Kasumi-1 (cell line): Measurements from ENCODE around the gene MAL.
"Not testable (repeated sequence)": the region's sequence is repeated elsewhere in the genome, so short reads cannot be mapped to it uniquely, and the experiment has no call there.

Experiments
- DNase-seq, 2 experiments: peaks; one replicate each; lab custom pipeline; 2025; lab: John Stamatoyannopoulos, UW

Gene MAL

DNA sequence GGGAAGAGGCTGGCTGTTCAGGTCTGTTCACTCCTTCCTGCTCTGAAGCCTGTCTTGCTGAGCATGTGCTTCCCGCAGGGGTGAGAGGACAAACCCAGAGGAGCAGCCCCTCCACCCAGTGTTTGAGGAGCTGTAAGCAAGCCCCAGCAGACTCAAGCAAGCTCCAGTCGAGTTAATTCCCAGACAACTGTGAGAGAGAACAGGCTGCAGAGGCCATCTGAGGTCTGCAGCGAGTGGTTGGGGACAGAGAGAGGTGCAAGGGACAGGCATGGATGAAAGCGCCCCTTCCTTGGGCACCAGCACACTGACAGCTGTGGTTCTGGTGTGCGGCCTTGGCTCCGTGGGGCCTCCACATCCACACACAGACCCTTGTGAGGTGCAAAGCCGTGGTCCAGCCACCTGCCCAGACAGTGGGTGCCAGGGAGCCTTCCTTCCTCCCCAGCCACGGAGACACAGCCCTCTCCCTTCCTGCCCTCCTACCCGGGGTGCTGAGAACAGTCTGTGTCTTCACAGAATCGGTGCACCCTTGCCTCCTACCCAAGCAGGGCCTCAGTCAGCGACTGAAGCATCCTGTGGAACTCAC lies 36.2 kb downstream of the MAL start:
- no peak for DNase-seq

DNA sequence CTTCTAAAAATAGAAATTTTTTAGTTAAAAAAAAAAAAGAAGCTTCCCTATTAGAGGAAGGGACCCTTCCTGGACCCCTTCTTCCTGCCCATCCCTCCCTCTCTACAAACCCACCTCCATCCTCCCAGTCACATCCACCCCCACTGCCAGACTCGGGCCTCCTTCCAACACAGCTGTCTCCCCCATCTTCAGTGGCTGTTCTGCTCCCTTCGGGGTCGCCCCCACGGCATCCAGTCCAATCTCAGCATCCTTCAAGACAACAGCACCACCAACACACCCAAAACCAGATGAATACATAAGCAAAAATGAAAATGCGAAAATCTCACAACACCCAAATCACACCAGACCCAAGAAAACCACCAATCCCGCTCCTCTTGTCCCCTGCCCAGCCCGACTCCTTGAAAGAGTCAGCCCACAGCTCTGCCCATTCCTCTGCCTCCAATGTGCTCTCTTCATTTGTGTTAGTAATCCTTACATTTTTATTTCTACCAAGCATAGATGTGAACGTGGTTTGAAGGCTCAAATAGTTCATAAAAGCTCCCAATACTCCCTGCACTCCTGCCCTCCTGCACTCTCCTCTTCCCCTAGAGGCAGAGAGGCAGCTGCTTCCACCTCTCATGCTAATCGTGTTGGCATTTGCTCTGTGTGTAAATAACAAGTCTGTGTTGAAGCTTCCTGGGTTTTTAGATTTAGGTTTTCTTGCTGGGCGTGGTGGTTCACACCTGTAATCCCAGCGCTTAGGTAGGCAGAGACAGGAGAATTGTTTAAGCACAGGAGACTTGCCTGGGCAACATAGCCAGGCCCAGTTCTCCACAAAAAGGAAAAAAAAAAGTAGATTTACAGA lies 37.0 kb downstream of the MAL start:
- no peak for DNase-seq

DNA sequence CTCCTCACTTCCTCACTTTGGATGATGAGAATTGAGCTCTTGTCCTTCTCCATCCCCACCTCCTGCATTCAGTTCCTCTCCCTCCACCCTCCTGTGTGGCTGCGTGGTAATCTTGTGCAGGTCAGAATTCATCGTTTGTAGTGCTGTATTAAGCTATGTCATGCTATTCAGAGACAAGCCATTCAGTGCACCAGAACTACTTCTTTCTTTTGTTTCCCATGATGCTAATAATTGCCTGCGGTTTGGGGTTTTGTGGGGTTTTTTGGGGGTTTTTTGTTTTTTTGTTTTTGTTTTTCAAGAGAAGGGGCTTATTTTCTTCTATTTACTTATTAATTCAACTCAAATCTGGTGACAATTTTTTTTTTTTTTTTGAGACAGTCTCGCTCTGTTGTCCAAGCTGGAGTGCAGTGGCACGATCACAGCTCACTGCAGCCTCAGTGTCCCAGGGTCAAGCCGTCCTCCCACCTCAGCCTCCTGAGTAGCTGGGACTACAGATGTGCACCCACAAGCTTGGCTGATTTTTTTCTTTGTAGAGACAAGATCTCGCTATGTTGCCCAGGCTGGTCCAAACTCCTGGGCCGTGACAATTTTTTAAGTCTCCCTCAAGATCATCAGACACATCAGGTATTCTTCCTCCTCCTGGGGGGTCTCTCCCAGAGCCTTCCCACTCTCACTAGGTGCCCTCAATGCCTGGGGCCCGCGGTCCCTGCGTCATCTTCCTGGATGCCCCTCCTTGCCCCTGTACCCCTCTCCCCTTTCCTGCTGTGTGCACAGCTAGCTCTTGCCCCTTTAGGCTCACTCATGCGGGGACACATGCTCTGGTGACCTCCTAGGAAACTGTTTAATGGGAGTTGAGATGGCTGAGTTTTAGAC lies 37.8 kb downstream of the MAL start:
- DNase-seq: no peak

DNA sequence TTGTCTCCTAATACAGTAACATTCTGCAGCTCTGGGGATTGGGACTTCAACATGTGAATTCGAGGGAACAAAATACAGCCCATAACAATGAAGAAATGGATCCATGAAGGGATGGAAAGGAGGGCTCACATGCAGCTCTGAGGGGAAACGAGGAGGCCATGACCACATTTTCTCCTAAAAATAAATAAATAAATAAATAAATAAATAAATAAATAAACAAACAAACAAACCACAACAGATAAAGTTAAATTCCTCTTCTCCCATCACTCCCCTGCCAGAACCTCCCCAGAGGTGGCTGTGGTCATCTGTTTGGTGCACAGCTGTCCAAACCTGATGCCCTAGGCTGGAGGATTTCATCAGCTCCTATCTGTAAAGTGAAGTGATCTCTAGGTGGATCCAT lies 42.7 kb downstream of the MAL start:
- DNase-seq: no peak

DNA sequence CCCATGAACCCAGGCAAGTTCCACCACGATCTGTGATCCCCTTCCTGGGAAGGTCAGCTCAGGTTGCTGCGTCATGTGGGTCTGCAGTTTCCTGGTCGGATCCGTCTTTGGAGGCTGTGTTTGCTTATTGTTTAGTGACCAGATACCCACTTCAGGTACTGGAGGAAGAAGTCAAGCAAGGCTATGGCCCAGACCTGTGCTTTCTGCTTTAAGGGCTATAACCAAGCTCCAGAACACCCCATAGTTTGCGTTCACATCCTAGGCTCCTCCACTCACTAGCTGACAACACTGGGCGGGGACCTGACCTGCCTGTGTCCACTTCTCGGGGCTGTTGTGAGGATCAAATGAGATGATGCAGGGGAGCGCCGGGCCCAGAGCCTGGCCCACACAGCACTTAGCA lies 44.0 kb downstream of the MAL start:
- DNase-seq: no peak

DNA sequence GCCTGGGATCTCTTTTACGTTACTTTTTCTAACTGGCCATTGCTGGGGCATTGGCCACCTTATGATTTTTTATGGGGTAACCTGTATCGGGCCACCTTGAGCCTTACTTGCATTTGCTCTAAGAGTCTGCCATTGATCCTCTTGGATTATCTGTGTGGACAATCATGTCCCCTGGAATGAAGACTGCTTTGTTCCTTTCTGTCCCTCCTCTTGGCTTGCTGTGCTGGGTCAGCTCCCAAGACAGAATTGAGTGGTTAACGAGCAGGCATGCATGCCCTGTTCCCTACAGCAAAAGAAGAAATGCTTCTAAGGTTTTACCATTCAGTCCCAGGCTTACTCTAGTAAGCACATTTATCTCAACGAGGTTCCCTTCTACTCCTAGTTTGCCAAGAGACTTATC lies 46.3 kb downstream of the MAL start:
- no peak for DNase-seq

DNA sequence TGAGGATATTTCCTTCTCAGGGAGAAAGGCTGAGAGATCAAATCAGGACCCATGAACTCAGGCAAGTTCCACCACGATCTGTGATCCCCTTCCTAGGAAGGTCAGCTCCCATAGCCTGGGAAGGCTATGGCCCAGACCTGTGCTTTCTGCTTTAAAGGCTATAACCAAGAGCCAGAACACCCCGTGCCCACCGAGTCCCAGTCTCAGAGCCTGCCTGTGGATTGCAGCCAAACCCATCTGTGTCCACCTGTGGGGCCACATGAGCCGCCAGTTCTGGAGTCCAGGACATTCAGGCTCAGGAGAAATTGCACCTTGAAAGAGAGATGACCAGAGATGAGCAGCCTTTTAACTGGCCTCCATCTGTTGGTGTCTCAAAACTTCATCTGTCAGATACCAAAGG lies 46.9 kb downstream of the MAL start:
- no peak for DNase-seq

DNA sequence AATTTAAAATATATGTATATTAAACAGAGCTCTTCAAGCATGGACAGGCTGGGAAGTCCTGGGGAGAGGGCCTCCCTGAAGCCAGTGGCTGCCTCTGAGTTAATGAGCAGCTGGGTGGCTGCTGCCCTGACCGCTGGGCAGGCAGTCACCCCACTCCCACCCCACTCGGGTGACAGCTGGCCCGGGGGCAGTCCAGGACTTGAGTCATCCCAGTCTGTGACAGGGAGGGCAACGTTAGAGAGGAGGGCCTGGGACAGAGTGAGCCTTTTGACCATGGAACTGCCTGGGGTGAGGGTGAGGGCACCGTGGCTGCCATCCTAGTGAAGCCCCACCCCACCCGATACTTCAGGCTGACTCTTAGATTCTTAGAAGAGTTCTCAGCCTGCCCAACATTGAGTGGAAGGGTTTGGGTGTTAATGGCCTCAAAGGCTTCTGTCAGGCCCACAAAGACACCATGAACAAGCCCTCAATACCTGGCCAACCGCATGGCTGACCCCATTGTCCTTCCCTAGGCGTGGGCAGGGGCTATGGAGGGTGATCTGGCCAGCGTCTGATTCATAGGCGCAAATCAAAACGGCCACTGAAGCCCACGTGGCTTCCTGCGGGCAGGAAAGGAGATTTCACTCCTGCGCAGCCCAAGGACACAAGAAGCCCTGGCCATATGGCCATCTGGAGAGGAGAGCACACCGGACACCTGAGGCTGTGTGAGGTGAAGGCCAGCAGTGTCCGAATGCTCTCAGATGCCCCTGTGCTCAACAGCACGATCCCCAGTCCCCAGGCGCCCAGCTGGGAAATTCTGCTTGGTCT lies 48.6 kb downstream of the MAL start:
- no peak for DNase-seq

DNA sequence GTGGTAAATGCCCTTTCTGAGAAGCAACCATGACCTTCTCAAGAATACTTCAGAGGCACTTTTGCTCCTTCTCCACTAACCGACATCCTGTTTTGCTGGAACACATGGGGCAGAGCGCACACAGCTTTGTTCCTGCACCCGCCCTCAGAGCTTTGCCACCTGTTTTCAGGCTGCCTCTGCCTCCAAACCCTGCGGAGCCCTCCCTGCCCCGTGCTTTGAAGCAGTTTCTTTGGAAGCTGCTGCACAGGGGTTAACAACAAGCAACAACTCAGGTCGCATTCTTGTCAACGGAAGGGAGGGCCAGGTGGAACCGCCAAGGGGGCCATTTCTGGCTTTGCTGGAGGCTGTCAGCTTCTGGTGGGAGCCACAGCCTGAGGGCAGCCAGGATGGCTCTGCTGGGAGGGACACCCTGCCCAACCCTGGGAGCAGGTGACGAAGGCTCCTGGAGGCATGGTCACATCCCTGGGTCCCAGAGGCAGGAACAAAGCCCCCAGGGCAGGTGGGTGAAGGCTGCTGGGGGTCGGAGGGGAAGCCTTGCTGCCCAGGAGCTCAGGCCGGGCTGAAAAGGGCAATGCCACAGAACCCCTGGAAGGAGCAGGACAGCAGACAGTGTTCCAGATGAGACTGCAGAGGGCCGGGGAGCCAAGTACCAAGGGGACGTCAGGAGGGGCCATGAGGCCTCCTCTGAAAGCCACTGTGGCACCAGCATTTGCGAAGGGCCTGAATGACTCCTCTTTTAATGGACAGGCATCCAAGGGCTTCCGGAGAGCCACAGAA lies 49.3 kb downstream of the MAL start:
- no peak for DNase-seq

DNA sequence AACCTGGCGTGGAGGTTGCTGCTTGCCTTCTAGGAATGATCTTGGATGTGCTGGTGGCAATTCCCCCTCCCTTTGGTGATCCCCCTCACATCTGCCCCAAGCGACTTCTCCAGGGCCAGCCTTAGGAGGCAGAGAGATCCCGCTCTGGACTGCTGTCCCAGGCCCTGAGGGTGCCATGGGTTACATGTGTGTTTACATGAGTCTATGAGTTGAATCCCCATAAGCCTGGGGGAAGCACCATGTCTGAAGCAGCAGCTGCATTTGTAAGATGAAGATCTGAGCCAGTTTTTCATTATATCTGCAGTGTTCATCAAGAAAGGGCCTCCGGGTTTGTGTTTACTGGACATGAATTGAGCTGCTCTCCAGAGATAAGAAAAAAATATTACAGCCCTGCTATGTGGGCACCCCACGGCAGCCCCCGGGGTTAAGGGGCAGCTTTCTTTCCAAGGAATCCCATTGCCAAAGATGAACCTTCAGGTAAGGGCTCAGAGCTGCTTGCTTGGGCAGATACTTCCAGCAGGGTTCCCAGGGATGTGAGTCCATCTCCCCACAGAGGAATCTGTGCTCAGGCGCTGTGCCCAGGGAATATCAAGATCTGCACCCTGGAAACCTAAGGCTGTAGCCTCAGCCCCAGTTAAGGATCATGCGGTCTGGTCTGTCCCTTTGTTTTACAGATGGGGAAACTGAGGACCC lies 50.1 kb downstream of the MAL start:
- DNase-seq: no peak

DNA sequence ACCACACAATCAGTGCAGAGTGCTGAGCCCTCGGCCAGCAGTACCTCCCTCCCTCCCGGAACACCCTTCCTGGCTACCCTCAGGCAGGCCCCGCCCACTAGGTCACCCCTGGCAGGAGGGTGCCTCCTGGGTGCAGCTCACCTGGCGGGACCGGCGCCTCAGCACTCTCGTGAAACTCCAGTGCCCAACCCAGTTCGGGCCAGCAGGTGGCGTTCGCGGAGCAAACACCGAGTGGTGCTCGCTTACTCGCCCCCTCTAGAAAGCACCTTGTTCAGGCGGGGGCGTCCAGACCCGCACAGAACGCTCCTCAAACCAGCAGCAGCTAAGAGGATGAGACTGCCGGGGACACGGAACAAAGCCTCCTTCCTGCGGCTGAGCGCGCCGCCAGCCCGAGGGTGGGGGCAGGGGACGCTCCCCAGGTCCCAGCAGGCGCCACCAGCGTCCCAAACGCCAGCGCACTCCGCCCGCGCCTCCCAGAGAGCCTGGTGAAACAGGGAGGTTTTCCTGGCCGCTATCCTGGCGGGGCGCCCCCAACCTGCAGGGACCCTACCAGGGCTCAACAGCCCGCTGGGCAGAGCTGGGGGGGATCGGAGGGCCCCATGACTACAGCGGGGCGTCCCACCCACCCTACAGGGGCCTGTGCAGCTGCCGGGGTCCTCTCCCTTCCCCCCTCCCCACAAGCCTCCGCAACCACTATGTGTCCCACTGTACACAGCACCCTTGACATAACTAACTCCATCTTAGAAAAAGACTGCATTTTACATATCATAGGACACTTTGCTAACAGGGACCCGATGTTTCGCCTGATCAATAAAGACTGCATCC lies 51.4 kb downstream of the MAL start:
- DNase-seq: peak; percentile 37 to 58

DNA sequence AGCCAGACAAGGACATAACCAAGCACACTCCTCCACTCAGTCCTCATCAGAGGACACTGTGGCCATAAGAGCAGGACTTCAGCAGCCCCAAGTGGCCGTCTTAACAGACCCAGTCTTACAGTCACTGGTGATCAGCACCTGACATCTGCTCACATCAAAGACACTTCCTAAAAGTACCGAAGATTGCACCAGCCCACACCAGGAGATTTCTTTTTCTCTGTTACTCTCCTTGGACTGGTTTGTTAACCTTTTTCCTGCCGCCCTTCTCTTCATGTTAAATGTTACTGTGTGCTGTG lies 52.0 kb downstream of the MAL start:
- DNase-seq: no peak

DNA sequence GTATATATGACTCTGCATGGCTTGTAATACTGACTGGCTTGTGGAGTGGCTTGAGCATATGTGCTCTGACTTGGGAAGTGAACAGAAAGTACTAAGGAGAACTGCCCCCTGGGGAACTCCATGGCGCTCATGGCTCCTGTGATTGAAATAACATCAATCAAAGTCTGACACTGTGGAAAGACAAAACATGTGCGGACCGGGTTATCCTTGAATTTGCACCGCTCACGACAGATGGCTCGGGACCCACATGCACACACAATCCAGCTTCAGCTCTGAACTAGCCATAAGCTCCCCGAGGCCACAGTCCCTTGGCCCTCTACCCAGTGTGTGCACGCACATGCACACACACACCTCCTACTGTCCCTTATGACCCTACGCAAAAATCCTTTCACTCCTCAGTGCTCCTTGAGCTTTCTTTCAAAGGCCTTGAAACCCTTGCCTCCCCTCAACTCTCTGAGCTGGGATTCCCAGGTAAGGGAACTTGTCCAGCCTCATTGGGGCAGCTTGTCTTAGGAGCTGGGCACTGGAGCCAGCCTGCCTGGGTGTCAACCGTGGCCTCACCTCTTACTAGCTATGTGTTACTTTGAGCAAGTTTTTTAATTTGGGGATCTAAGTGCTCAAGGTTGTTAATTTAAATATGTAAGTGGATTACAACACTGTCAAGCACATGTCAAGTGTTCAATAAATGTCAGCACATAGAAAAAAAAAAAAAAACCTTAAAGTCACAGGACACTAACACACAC lies 52.5 kb downstream of the MAL start:
- DNase-seq: no peak

DNA sequence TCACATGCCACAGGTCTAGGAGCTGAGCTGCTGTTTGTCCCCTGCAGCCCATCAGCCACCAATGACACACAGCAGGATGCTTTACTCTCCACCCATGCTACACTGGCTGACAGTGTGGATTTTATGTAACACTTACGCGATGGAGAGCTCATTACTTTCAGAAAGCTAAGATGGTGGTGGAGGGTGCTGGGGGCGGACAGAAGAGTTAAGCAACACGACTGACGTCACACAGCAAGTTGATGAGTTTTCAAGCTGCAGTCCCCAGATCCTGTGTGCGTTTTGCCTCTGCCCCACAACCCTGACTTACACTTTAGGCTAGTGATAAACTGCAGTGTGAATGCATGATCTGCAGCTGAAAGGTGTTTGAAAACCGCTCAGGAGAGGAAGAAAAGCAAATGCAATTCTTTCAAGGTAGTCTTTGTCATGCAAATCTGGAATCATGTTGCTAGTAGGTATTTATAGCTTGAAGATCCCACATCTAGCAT lies 53.7 kb downstream of the MAL start:
- no peak for DNase-seq

DNA sequence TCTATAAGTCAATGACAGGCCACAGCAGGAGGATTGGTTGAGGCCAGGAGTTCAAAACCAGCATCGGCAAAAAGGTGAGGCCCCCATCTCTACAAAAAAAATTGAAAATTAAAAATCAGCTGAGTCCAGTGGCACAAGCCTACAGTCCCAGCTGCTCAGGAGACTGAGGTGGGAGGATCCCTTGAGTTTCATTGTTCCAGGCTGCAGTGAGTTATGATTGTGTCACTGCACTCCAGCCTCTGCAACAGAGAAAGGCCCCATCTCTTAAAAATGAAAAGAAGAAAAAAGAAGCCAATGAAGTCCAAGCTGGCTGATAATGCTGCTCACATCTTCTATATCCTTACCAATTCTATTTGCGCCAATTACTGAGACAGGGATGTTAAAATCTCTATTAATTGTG lies 57.0 kb downstream of the MAL start:
- DNase-seq: no peak

DNA sequence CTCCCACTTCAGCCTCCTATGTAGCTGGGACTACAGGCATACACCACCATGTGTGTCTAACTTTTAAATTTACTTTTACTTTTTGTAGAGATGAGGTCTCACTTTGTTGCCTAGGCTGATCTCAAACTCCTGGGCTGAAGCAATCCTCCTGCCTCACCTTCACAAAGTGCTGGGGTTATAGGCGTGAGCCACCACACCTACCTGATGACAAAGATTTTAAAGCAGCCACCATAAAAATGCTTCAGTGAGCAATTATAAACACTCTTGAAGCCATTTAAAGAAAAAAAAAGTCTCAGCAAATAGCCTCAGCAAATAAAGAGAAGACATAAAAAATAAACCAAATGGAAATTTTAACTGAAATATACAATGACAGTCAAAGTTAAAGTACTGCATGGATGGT lies 60.5 kb downstream of the MAL start:
- DNase-seq: no peak

DNA sequence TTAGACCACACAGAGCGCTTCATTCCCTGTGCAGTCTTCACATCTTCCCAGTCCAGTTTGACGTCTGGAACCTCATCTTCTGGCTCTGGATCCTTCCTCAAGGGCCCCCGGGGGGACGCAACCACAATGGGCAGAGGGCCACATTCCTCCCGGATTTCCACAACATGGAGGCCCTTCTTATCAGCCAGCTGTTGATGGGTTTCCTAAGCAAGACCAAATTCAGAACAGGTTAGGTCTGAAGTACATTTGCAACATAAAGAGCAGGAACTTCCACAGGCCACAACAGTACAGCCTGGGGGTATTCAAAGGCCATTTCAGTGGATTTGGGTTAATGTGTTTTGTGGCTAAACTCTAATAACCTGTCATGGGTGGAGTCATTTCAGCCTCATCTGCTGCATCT lies 61.9 kb downstream of the MAL start:
- DNase-seq: no peak

DNA sequence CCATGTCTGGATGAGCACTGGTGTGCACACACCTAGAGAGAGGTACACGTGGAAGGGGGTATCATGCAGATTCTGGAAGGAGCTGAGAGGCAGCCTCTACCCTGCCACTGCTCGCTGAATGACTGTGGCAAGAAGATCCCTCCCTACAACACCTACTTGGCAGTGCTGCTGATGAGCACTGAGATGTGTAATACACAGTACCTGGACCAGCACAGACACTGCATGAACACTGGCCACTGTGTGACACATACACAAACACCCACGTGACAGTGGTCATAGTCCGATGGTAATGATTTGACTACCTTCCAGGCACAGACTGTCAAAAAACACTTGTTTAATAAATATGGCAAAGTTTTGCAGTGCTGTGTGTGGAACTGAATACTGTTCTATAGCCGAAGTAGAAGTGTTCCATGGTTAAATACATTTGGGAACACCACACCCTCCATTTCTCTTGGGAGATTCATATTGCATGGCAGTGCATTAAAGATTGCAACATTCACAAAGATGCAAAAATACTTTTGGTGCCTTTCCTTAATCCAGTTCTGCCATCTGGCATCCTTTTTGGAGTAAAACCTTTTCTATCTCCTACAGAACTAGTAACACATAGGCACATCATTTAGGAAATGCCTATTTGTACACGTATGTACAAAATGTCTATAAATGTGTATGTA lies 66.5 kb downstream of the MAL start:
- no peak for DNase-seq

DNA sequence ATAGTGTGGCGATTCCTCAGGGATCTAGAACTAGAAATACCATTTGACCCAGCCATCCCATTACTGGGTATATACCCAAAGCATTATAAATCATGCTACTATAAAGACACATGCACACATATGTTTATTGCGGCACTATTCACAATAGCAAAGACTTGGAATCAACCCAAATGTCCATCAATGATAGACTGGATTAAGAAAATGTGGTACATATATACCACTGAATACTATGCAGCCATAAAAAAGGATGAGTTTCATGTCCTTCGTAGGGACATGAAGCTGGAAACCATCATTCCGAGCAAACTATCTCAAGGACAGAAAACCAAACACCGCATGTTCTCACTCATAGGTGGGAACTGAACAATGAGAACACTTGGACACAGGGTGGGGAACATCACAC lies 72.8 kb downstream of the MAL start:
- not testable (repeated sequence) for DNase-seq
